Endothelial cell of umbilical vein (primary cell): ENCODE results near the gene THSD4. TPM values are rescaled to one million over a fixed set of nuclear protein-coding genes. Genes with fewer than 3 reads are reported as not detected.

Experiments
- BruUV-seq: library from RNA; stranded (reverse); fragments of 400-500 nt; replicated peaks from 2 replicates; lab custom pipeline; 2021; lab: Mats Ljungman, UMichigan
- CTCF ChIA-PET: fragments of 300-600, 350-600 bp; sonication (Branson Sonifier 250); formaldehyde crosslinking; loops from one replicate; lab custom pipeline; 2021; ENCODE audit warnings: antibody characterized with exemption, inconsistent platforms; lab: Charles Lee
- POLR2A ChIA-PET: fragments of 300-600, 350-600 bp; sonication (Branson Sonifier 250); formaldehyde crosslinking; loops from one replicate; lab custom pipeline; 2021; ENCODE audit warnings: antibody characterized with exemption, inconsistent platforms; lab: Charles Lee
- DNase-seq: peaks from one replicate; pipeline ENCODE4 v3.0.0-alpha.2; 2011; ENCODE audit warnings: low read depth, low spot score
- FAIRE-seq: peaks from 2 replicates; lab custom pipeline; 2011; peaks lifted over from hg19 to GRCh38; lab: Jason Lieb, UNC
- H2AFZ ChIP-seq: 2 replicates; pipeline ENCODE4 v1.6.0; 2012; ENCODE audit warnings: low read depth, low read length, control low read depth, inconsistent platforms
- H3K27ac ChIP-seq: 2 replicates; pipeline ENCODE4 v1.5.1; 2011; ENCODE audit warnings: low read depth, mild to moderate bottlenecking, control low read depth, low read length, moderate library complexity; ENCODE audit not compliant: insufficient read depth
- H3K27me3 ChIP-seq, 2 experiments: 2 replicates each; pipeline versions ENCODE4 v1.6.0 to v1.6.1; 2011; ENCODE audit warnings: low read length in 2 of 2, mixed read lengths in 1 of 2; ENCODE audit not compliant: control insufficient read depth in 2 of 2, insufficient read depth in 2 of 2
- H3K36me3 ChIP-seq, 2 experiments: 2 replicates in 1 of 2; 3 replicates in 1 of 2; pipeline ENCODE4 v1.5.1; 2011; ENCODE audit warnings: low read length in 2 of 2, mild to moderate bottlenecking in 1 of 2, moderate library complexity in 1 of 2; ENCODE audit not compliant: control insufficient read depth in 2 of 2, insufficient read depth in 2 of 2; ENCODE audit errors: extremely low read depth in 1 of 2
- H3K4me1 ChIP-seq: 3 replicates; pipeline ENCODE4 v1.5.1; 2011; ENCODE audit warnings: mild to moderate bottlenecking, low read length; ENCODE audit not compliant: control insufficient read depth, insufficient read depth; ENCODE audit errors: extremely low read depth
- H3K4me2 ChIP-seq: 2 replicates; pipeline ENCODE4 v1.6.1; 2011; ENCODE audit warnings: low read length, control low read depth, mixed read lengths; ENCODE audit not compliant: insufficient read depth
- H3K4me3 ChIP-seq, 3 experiments: fragments of 200-600 bp in 1 of 3; sonication (generic), shearing (Covaris generic) in 1 of 3; replicated peaks in 1 of 3; 2 replicates each; pipeline ENCODE4 v1.5.1; 2011 to 2016; ENCODE audit warnings: control low read depth in 3 of 3, low read length in 3 of 3, mild to moderate bottlenecking in 2 of 3, inconsistent platforms in 1 of 3, low read depth in 1 of 3, moderate library complexity in 1 of 3; ENCODE audit not compliant: insufficient read depth in 1 of 3
- H3K79me2 ChIP-seq: 2 replicates; pipeline ENCODE4 v1.6.0; 2012; ENCODE audit warnings: low read length, inconsistent platforms; ENCODE audit not compliant: control insufficient read depth, insufficient read depth
- H3K9ac ChIP-seq: replicated peaks from 2 replicates; pipeline ENCODE3; 2011; ENCODE audit warnings: low read length, control low read depth; ENCODE audit not compliant: insufficient read depth; ENCODE audit errors: extremely low read depth
- H3K9me1 ChIP-seq: replicated peaks from 3 replicates; pipeline ENCODE4 v1.6.0; 2011; ENCODE audit warnings: mild to moderate bottlenecking, low read length; ENCODE audit not compliant: control insufficient read depth, insufficient read depth; ENCODE audit errors: extremely low read depth
- H3K9me3 ChIP-seq: replicated peaks from 2 replicates; pipeline ENCODE4 v1.5.1; 2012; ENCODE audit warnings: low read length, inconsistent platforms; ENCODE audit not compliant: control insufficient read depth, insufficient read depth
- H4K20me1 ChIP-seq: replicated peaks from 2 replicates; pipeline ENCODE3; 2011; ENCODE audit warnings: mild to moderate bottlenecking, low read length; ENCODE audit not compliant: control insufficient read depth, insufficient read depth; ENCODE audit errors: extremely low read depth
- FOS ChIP-seq: IDR thresholded peaks from 2 replicates; pipeline ENCODE4 v1.6.1; 2011; ENCODE audit warnings: mild to moderate bottlenecking, low read length, moderate library complexity, borderline replicate concordance; ENCODE audit not compliant: insufficient read depth
- GATA2 ChIP-seq: IDR thresholded peaks from 2 replicates; pipeline ENCODE4 v1.7.0; 2011; ENCODE audit warnings: low read depth, mild to moderate bottlenecking, moderate library complexity, mixed read lengths, low read length; ENCODE audit not compliant: insufficient read length, insufficient read depth
- JUN ChIP-seq: IDR thresholded peaks from 2 replicates; pipeline ENCODE4 v1.6.1; 2011; ENCODE audit warnings: borderline replicate concordance, low read depth; ENCODE audit not compliant: insufficient read length, insufficient read depth
- MYC ChIP-seq: IDR thresholded peaks from one replicate; pipeline ENCODE4 v1.6.1; 2011; ENCODE audit warnings: mild to moderate bottlenecking, low read depth, low read length
- POLR2A ChIP-seq: IDR thresholded peaks from 2 replicates; pipeline ENCODE4 v1.6.1; 2012; ENCODE audit warnings: low read depth, mild to moderate bottlenecking, control low read depth, low read length
- dilution Hi-C: fragments of 300-500 bp; cut with MboI; formaldehyde crosslinking; loops from one replicate; pipeline ENCODE4 v1.15.0; 2019; ENCODE audit warnings: low sequenced_read_pairs; ENCODE audit not compliant: extremely low pct_ligation_motif_present
- intact Hi-C: fragments of 100-400 bp; cut with micrococcal nuclease; formaldehyde crosslinking; loops from one replicate; pipeline ENCODE4 v1.10.0; 2022
- polyA plus RNA-seq, 4 experiments: library from polyadenylated mRNA; depleted of rRNA in 3 of 4; stranded (reverse) in 3 of 4; unstranded in 1 of 4; fragments of >200 nt; gene quantifications; 2 replicates each; pipeline versions ENCODE4 v1.2.1 to v1.2.3, GENCODE V29; 2011 to 2012; ENCODE audit warnings: missing spikeins in 1 of 4
- total RNA-seq: library from RNA; stranded (reverse); gene quantifications from 2 replicates; pipeline ENCODE4 v1.2.3, GENCODE V29; 2021
- TF ChIP-seq, protein P1 (sequence below): IDR thresholded peaks from 2 replicates; pipeline ENCODE4 v1.6.1; 2011; ENCODE audit not compliant: insufficient read depth, insufficient read length
- TF ChIP-seq, protein P2 (sequence below), 2 donors: IDR thresholded peaks; 1 replicate in 1 of 2; 2 replicates in 1 of 2; pipeline ENCODE4 v1.5.1; 2011; ENCODE audit warnings: low read length in 2 of 2, mild to moderate bottlenecking in 2 of 2, moderate library complexity in 2 of 2, control low read depth in 1 of 2, inconsistent platforms in 1 of 2, low read depth in 1 of 2; ENCODE audit not compliant: insufficient read depth in 1 of 2; ENCODE audit errors: extremely low read depth in 1 of 2

The THSD4 gene
- total and polyA plus RNA-seq, 2 donors (not counting 3 experiments of a cell fraction or from before 2014, with no cell fraction given): 9.9 to 25.4 TPM

GRCh38 chr15:71455878-71456277, 340.6 kb downstream of the THSD4 start:
- no peak overlapping the region for H3K4me2 ChIP-seq
- TF ChIP-seq, protein P1, sequence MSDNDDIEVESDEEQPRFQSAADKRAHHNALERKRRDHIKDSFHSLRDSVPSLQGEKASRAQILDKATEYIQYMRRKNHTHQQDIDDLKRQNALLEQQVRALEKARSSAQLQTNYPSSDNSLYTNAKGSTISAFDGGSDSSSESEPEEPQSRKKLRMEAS: no peak
- TF ChIP-seq JUN (no peak), MYC (no peak), FOS (no peak), POLR2A (no peak)
- TF ChIP-seq, protein P2, sequence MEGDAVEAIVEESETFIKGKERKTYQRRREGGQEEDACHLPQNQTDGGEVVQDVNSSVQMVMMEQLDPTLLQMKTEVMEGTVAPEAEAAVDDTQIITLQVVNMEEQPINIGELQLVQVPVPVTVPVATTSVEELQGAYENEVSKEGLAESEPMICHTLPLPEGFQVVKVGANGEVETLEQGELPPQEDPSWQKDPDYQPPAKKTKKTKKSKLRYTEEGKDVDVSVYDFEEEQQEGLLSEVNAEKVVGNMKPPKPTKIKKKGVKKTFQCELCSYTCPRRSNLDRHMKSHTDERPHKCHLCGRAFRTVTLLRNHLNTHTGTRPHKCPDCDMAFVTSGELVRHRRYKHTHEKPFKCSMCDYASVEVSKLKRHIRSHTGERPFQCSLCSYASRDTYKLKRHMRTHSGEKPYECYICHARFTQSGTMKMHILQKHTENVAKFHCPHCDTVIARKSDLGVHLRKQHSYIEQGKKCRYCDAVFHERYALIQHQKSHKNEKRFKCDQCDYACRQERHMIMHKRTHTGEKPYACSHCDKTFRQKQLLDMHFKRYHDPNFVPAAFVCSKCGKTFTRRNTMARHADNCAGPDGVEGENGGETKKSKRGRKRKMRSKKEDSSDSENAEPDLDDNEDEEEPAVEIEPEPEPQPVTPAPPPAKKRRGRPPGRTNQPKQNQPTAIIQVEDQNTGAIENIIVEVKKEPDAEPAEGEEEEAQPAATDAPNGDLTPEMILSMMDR (IDR thresholded peaks at IDR 0.05; ENCODE audit: extremely low read depth in 1 of 2, insufficient read depth in 1 of 2, low read depth in 1 of 2, low read length in 2 of 2): no peak
- ChIA-PET CTCF (interaction anchor here (0.9 to 1.2 kb wide), 3 partner anchors 8 to 345 kb away, joined by 3 to 4 read pairs (median 3); no protein-coding TSS in a partner anchor), POLR2A (no interaction called here)
- no TSS peak for BruUV-seq
- no peaks in the 10 kb centered on the region for H3K27me3 ChIP-seq
- peaks cover 16% of the 10 kb centered on the region for H3K4me1 ChIP-seq
- H3K4me3 ChIP-seq: no peak overlapping the region
- dilution Hi-C loops: no loop called here
- H4K20me1 ChIP-seq: no peaks in the 10 kb centered on the region
- no peaks in the 10 kb centered on the region for H3K36me3 ChIP-seq
- no peak overlapping the region for H3K9ac ChIP-seq
- FAIRE-seq: peak; percentile 12
- intact Hi-C loops: no loop called here
- no peak overlapping the region for H3K27ac ChIP-seq
- H3K9me1 ChIP-seq: no peaks in the 10 kb centered on the region
- no peak for DNase-seq
- H3K79me2 ChIP-seq: no peaks in the 10 kb centered on the region
- no peak overlapping the region for H2AFZ ChIP-seq
- no peaks in the 10 kb centered on the region for H3K9me3 ChIP-seq

GRCh38 chr15:71456362-71456761, 341.1 kb downstream of the THSD4 start:
- H4K20me1 ChIP-seq: no peaks in the 10 kb centered on the region
- no peak overlapping the region for H3K4me2 ChIP-seq
- no peak overlapping the region for H2AFZ ChIP-seq
- H3K9me3 ChIP-seq: no peaks in the 10 kb centered on the region
- no peak overlapping the region for H3K4me3 ChIP-seq
- no peaks in the 10 kb centered on the region for H3K79me2 ChIP-seq
- dilution Hi-C loops: no loop called here
- TF ChIP-seq FOS (no peak), GATA2 (no peak), POLR2A (no peak)
- DNase-seq (no peak), FAIRE-seq (no peak)
- no peaks in the 10 kb centered on the region for H3K27me3 ChIP-seq
- no peak overlapping the region for H3K9ac ChIP-seq
- ChIA-PET POLR2A (no interaction called here), CTCF (interaction anchor here (0.7 to 1.2 kb wide), 4 partner anchors 9 to 344 kb away, joined by 3 to 4 read pairs (median 4); no protein-coding TSS in a partner anchor)
- no peak overlapping the region for H3K27ac ChIP-seq
- no peaks in the 10 kb centered on the region for H3K36me3 ChIP-seq
- intact Hi-C loops: no loop called here
- no peaks in the 10 kb centered on the region for H3K9me1 ChIP-seq
- BruUV-seq: no TSS peak
- H3K4me1 ChIP-seq: peaks cover 16% of the 10 kb centered on the region
